Stimulated activated CD4-positive, alpha-beta T cell treated with anti-CD3 and anti-CD28 coated beads, Interleukin-15, amount 100 ng/mL, for 1 hour (primary cell): Measurements from ENCODE around the gene TNRC18.
"Not testable (repeated sequence)": the region's sequence is repeated elsewhere in the genome, so short reads cannot be mapped to it uniquely, and the experiment has no call there.

Experiments used
- DNase-seq, 2 donors: peaks; one replicate each; pipeline ENCODE4 v3.0.0-alpha.2; 2020; ENCODE audit warnings: low read depth in 1 of 2, low spot score in 1 of 2

TNRC18 gene

GRCh38 chr7:5350600-5351385, 72.8 kb downstream of the TNRC18 start:
- DNase-seq, result no peak

DNA sequence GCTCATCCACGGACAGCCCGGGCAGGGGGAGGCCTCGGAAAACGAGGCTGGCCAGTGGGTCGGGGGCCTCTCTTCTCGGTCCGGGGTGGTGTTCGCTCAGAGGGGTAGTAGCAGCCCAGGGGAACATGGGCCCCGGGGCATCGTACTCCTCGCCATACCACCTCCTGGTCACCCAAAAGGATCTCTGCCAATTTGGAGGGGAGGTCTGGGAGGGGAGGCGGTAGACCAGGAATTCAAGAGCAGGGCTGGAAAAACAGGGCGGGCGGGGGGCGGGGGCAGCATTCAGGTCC, 73.5 kb downstream of the TNRC18 start:
- no peak for DNase-seq

- DNase-seq, result no peak
Observed at GRCh38 chr7:5349437-5350173, 74.0 kb downstream of the TNRC18 start.

GRCh38 chr7:5349005-5349380, 74.6 kb downstream of the TNRC18 start:
- DNase-seq, result no peak

DNA sequence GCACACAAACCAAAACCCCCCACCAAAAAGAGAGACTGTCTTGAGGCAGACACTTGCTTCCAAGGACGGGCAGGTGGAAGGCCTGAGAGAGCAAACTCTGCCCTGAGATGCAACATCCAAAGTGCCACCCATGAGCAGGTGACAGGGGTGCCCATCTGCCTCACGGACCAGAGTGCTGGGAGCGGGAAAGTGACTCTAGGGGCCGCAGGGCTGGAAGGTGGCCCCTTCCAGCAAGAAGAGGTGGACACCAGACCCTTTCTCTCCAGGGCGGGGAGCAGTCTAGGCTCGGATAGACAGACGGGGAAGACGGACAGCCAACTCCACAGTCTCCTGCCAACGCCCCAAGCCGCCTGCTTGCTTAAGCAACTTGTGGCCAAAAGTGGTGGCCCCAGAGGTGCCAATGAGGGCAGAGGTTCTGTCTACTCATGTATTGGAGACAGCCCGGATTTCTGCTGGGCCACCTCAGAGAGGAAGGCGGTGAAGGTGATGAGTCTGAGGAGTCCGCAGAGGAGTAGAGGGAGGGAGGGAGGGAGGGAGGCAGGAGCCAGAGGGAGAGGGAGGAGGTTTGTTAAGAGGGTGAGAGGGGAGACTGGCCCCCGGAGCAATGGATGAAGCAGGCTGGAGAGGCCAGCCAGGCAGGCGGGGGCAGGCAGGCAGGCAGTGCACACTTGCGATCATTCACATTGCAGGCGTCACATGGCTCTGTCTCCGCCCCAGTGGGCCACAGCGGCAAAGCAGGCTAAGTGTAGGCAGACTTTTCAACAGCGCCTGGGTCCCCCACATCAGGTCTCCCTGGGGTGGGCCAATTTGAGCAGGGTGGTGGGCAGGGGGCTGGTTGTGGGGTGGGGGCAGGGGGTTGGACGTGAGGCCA, 75.3 kb downstream of the TNRC18 start:
- DNase-seq, result no peak

DNA sequence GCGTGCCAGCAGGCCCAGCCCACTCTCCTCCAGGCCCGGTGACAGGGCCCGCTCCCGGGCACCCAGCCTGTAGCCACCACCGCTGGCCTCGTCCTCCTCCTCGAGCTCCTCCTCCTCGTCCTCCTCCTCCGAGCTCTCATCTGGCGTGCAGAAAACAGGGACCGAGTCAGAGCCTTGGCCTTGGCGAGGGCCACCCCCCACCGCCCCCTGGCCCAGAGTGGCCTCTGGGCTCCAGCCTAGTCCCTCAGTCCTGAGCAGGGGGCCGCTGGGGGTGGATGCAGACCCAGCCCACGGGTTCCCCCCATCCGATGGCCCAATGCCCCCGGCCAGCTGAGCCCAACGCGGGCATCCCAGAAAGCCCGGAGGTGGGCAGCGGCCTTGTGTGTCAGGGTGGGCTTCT, 78.0 kb downstream of the TNRC18 start:
- no peak for DNase-seq

DNA sequence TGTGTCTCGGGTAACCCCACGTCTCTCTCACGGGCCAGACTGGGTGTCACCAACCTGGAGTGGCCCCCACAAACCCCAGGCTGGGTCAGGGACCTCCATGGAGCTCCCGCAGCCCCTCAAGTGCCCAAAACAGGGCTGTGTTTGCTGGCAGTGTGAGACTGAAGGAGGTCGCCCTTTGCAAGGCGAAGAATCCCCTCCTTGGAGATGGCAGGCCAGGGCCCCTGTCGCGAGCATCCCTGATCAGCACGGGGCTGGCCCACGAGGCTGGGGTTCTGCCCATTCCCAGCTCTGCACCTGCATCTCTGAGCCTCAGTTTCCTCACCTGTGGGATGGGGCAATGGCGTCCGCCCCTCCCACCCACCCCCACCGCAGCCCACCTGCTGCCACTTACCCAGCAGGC, 78.5 kb downstream of the TNRC18 start:
- DNase-seq, result no peak

DNA sequence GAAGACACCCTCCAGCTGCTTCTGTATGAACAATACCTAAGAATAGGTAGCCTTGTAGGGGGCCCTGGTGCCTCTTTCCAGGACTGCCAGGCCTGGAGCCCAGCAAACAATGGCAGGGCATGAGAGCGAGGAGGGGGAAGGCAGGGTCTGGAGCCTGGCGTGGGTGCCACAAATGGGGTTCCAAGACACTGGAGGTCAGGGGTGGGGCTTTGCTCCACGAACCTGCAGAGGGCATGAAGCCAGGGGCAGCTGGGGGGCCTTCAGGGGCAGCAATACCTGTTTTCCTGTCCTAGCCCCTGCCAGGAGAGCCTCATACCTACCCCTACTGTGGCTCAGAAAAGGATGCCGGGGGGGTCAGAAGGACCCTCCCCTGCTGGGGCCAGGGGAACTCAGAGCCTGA, 79.3 kb downstream of the TNRC18 start:
- no peak for DNase-seq

DNA sequence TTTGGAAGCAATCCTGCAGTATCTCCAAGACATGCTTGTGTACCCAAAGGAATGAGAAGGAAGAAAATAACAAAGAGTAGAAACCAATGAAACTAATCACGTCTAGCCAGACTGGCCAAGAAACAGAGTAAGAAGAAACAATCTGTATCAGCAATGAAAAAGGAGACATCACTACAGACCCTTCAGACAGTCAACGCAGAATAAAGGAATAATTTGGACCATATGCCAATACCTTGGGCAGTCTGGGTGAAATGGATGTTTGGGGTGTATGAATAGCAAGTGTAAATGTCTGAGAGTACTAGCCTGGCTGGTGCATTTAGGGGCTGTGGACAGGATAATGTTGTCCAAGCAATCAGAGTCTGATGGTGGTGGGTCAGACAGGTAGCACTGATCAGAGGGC, 79.8 kb downstream of the TNRC18 start:
- DNase-seq, result no peak

DNA sequence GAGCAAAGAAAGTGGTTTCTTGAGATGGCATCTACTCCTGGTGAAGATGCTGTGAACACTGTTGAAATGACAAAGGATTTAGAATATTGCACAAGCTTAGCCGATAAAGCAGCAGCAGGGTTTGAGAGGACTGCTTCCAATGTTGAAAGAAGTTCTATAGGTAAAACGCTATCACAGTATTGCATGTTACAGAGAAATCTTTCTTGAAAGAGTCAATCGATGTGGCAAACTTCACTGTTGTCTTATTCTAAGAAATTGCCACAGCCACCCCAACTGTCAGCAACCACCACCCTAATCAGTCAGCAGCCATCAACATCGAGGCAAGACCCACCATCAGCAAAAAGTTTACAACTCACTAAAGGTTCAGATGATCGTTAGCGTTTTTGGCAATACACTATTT, 81.0 kb downstream of the TNRC18 start:
- no peak for DNase-seq

DNA sequence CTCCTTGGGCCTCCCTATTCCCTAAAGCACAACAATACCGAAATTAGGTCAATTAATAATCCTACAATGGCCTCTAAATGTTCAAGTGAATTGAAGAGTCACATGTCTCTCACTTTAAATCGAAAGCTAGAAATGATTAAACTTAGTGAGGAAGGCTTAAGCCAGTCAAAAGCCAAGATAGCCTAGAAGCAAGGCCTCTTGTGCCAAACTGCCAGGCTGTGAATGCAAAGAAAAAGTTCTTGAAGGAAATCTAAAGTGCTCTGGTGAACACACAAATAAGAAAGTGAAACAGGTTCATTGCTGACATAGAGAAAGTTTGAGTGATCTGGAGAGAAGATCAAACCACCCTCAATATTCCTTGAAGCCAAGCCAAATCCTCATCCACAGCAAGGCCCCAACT, 83.7 kb downstream of the TNRC18 start:
- no peak for DNase-seq

DNA sequence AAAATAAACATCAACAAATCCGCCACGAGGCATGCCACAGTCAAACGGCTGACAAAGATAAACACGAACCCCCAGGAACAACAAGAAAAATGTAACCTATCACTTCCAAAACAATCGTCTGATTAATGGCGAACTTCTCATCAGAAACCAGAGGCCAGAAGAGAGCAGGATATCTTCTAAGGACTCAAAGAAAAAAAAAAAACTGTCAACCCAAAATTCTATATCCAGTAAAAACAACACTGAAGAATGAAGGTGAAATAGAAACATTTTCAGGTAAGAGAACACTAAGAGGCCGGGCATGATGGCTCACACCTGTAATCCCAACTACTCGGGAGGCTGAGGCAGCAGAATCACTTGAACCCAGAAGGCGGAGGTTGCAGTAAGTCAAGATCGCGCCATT, 86.6 kb downstream of the TNRC18 start:
- no peak for DNase-seq

DNA sequence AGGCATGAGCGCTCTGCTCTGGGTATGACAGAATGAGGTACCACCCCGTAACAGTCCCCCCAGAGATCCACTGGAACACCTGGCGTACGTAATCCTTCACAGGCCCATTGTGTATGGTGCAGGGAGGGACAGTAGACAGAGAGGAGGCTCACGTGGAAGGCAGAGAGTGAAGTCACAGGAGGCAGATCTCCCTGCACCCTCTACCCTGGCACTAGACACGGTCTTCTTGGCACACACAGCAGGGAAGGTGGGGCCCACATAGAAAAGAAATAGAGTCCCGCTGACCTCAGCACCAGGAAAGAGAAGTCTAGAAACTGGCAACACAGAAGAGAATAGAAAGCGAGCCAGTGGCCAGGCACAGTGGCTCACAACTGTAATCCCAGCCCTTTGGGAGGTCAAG, 89.0 kb downstream of the TNRC18 start:
- DNase-seq, result no peak

GRCh38 chr7:5333121-5334045, 90.3 kb downstream of the TNRC18 start:
- no peak for DNase-seq

DNA sequence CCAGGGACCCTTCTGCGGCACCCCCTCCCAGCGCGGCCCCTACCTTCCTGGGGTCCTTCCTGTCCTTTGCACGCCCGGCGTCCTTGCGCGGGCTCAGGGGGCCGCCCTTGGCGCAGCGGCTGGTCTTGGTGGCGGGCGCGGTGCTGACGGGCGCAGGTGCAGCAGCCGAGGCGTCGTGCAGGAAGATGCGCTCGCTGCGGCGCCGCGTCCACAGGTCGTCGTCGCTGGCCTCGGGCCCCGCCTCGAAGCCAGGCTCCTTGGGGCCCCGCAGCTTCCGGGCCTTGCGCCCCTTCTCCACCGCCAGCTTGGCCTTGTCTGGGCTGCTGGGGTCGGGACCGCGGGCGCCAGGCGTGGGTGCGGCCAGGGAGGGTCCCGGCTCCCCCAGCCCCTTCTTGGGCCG, 91.1 kb downstream of the TNRC18 start:
- no peak for DNase-seq

DNA sequence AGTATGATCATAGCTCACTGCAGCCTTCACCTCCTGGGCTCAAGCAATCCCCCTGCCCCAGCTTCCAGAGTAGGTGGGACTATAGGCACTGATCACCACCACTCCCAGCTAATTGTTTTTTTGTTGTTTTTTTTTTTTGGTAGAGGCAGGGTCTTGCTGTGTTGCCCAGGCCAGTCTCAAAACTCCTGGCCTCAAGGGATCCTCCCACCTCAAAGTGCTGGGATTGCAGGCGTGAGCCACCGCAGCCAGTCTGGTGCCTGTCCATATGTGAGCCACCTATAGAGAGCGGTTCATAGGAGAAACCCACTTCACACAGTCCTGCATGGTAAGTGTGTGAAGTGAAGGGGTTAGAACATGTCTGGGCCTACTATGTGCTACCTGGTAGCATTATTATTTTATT, 93.3 kb downstream of the TNRC18 start:
- no peak for DNase-seq

- DNase-seq, result no peak
Observed at GRCh38 chr7:5324961-5325360, 98.7 kb downstream of the TNRC18 start.

DNA sequence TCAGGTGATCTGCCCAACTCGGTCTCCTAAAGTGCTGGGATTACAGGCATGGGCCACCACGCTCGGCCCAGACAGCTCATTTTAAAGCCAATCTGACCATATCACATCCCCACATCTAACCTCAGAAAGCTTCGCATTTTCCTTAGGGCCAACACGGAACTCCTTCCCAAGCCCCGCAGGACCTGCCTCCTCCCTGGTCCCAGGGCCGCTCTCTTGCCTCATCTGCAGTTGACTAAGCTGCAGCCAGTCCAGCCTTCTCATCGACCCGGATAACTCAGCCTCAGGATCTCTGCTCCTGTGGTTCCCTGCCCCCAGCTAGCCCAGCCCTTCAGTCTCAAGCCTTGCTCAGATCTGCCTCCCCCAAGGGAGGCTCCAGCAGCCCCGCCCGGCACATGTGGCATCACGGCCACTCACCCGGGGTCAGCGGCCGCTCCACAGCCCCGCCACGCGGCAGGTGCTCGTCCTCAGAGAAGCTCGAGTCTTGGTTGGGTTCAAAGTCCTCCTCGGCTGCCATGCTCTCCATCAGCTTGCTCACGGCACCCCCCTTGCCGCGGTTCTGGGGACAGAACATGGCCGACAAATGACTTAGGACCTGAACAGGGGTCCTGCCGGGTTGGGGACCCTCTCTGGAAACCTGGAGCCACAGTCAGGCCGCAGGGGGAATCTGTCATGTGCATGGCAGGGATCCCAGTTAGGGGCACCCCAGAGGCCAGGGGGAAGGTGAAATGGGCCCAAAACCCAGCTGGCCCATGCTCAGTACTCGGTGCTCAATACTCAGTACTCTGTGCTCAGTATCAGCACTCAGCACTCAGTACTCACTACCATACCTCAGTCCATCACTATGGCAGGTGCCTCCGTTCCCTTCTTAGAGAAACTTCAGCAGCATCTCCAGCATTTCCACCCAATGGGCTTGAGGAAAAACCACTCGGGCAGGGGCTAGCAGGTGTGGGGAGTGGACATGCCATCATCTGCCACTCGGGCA, 99.5 kb downstream of the TNRC18 start:
- not testable (repeated sequence) for DNase-seq

DNA sequence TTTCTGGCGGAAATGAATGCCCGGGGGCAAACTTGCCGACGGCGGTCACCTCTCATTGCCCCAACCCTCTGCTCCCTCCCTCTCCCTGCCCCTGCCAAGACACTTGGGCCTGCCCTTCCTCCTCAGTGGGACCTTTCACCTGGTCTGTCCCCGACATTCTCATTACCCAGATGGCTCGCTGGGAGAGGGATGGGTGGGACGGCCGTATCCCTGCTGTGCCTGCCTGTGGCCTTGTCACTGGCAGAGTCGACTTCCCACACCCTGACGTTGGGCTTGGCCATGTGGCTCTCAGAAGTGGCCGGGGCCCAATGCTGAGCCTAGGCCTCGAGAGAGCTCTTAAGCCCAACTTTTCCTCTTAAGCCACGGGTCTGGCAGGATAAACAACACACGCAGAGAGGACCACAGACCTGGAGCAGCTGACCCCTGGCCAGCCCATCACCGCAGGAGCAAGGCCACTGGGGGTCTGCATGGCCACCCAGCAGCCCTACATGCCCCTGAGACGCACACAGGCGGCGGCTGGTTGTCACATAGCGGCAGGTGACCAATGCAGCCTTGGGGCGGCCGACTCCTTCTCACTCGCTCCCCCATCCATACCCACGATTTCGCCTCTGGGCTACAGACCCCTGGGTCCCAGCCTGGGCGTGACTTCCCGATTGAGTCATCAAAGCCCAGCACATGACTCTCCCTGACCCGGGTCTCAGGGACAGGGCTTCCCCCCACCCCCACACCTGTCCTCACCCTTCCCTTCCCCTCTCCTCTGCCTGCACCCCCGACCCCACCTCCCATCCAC, 100.8 kb downstream of the TNRC18 start:
- no peak for DNase-seq
